Left ventricle myocardium inferior (tissue), 1 donor: ENCODE data around the gene FRZB. TPM values are rescaled to one million over a fixed set of nuclear protein-coding genes. Genes with fewer than 3 reads are reported as not detected.

Source experiments
- DNase-seq: peaks from one replicate; pipeline ENCODE4 v3.0.0-alpha.2; 2020
- H3K27ac ChIP-seq: fragments of 200-600 bp; replicated peaks from 2 replicates; pipeline ENCODE4 v1.8.0; 2021
- H3K27me3 ChIP-seq: fragments of 200-600 bp; 2 replicates; pipeline ENCODE4 v1.8.0; 2021; ENCODE audit warnings: low read depth
- H3K36me3 ChIP-seq: fragments of 200-600 bp; 2 replicates; pipeline ENCODE4 v1.8.0; 2021
- H3K4me1 ChIP-seq: fragments of 200-600 bp; 2 replicates; pipeline ENCODE4 v1.8.0; 2021
- H3K4me3 ChIP-seq: fragments of 200-600 bp; 2 replicates; pipeline ENCODE4 v1.8.0; 2021; ENCODE audit warnings: mild to moderate bottlenecking, moderate library complexity
- H3K9me3 ChIP-seq: fragments of 200-600 bp; replicated peaks from 2 replicates; pipeline ENCODE4 v1.8.0; 2021
- intact Hi-C: fragments of 100-400 bp; cut with micrococcal nuclease; formaldehyde crosslinking; loops from one replicate; pipeline ENCODE4 v1.11.0; 2022
- long read RNA-seq: library from polyadenylated mRNA; unstranded; transcript quantifications from one replicate; pipeline ENCODE4 v2.0.0, GENCODE V29; 2021
- total RNA-seq: library from RNA; stranded (reverse); fragmentation: NEBNext Ultra II Directional; extraction: Animal tissue kit (Norgen Biotek cat#: 25700); gene quantifications from one replicate; pipeline ENCODE4 v1.2.1, GENCODE V29; 2021
- TF ChIP-seq, protein P1 (sequence below): fragments of 200-600 bp; IDR thresholded peaks from 2 replicates; pipeline ENCODE4 v1.8.0; 2021; ENCODE audit warnings: antibody characterized with exemption, mild to moderate bottlenecking, borderline replicate concordance
- donor health status: DM: no; HTN: yes; CAD: no; lungs with severe emphysema.

Gene FRZB, protein sequence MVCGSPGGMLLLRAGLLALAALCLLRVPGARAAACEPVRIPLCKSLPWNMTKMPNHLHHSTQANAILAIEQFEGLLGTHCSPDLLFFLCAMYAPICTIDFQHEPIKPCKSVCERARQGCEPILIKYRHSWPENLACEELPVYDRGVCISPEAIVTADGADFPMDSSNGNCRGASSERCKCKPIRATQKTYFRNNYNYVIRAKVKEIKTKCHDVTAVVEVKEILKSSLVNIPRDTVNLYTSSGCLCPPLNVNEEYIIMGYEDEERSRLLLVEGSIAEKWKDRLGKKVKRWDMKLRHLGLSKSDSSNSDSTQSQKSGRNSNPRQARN
- total RNA-seq = 2.2 TPM
- long read RNA-seq, transcript FRZB-201 (6 exons, 3,162 nt) = major isoform, 12 of 13 reads
- long read RNA-seq, partial matches to known transcripts = 1 of 13 reads
- long read RNA-seq, other reads (novel, unspliced or antisense) = 0 of 13 reads

DNA sequence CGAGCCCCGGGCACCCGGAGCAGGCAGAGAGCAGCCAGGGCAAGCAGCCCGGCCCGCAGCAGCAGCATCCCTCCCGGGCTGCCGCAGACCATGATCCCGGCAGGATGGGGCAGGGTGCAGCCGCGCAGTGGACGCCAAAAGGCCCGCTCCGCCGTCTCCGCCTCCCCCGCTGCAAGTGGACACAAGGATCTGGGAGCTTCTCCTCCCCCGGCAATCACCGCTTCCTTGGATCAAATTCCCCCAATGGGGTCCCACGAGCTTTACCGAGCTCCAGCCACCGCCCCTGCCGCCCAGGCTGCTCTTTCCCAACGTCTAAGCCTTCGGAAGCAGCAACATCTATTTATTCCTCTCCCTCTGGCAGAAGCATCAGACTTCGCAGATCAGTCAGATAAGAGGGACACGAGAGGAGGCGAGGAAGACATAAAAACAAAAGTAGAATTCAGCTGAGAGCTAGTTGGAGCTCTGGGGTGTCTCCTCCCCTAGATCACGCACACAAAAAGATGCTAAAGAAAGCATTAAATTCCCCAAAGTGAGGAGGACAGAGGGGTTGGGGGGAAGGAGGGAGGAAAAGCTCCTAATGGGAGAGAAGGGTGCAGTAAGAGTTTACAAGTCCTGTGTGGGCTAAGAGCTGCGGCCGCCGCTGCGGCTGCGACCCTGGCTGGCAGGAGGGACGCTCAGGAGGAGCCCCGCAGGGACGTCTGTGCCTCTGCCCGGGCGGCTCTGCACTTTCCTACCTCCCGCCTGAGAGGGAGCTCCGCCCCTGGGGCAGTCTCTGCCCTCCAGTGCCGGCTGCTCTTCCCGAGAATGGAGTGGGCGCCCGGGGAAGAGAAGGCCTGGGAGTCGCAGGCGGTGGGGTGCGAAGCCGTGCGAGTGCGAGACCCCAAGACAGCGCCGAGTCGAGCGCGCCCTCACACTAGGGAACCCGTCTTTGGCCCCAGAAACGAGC, at the start of gene FRZB:
FRZB (minus strand) TSS at position 177 of the 946 bp plus-strand sequence; CDS start at position 92, 85 bp downstream.
- Histone ChIP-seq H3K4me1 (peaks cover 23% of the 10 kb centered on the region), H3K36me3 (no peaks in the 10 kb centered on the region), H3K4me3 (peak within 1 kb of the TSS; percentile 65), H3K27ac (peak within 1 kb of the TSS; percentile 68), H3K9me3 (no peaks in the 10 kb centered on the region), H3K27me3 (peaks cover 11% of the 10 kb centered on the region)
- peak; percentile 73 for DNase-seq
- intact Hi-C loops = no loop called here
- TF ChIP-seq, protein P1, sequence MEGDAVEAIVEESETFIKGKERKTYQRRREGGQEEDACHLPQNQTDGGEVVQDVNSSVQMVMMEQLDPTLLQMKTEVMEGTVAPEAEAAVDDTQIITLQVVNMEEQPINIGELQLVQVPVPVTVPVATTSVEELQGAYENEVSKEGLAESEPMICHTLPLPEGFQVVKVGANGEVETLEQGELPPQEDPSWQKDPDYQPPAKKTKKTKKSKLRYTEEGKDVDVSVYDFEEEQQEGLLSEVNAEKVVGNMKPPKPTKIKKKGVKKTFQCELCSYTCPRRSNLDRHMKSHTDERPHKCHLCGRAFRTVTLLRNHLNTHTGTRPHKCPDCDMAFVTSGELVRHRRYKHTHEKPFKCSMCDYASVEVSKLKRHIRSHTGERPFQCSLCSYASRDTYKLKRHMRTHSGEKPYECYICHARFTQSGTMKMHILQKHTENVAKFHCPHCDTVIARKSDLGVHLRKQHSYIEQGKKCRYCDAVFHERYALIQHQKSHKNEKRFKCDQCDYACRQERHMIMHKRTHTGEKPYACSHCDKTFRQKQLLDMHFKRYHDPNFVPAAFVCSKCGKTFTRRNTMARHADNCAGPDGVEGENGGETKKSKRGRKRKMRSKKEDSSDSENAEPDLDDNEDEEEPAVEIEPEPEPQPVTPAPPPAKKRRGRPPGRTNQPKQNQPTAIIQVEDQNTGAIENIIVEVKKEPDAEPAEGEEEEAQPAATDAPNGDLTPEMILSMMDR = no peak

DNA sequence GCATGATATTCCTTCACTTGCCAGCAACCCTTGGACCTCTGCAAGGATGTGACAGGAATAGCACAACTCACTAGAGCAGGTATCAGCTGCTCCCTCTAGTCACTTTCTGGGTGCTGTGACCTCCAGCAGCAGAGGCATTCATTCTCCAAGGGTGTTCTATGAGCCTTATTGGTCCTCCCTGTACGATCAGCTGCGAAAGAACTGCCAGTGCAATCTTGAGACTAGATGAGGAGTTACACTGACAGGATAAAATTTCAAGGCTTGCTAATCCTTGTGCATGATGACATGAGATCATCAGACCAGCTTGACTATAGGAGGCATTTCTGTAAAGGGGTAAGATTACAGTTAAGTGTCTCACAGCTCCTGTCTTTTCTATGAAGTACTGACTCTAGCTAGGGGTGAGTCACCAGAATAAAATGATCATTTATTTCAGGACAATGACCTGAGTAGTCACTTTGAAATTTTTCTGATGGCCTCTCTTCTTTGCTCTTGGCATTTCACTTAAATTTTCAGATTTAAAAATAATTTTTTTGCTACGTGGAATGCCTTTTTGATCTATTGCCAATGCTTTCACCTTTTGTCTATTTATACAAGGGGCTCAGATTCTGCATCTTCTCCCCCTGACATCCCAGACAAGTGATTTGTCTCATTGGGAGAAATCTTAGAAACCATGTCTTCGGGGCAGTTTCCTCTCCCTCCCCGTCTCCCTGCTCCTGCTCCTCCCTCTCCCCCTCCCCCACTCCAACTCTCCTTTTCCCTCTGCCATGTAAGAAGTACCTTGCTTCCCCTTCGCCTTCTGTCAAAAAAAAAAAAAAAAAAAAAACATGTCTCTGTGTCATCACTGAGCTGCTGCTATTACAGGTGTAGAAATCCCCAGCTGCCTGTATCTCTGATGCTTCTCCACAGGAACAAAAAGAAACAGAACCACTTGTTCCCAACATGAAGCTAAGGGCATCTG, 49.2 kb upstream of the FRZB start:
- Histone ChIP-seq H3K36me3 (peaks cover 33% of the 10 kb centered on the region), H3K27me3 (no peaks in the 10 kb centered on the region), H3K27ac (peak overlapping the region; percentile 30), H3K9me3 (no peaks in the 10 kb centered on the region), H3K4me1 (peaks cover 10% of the 10 kb centered on the region), H3K4me3 (no peak overlapping the region)
- TF ChIP-seq, protein P1 = no peak
- DNase-seq = no peak
- intact Hi-C loops = no loop called here

DNA sequence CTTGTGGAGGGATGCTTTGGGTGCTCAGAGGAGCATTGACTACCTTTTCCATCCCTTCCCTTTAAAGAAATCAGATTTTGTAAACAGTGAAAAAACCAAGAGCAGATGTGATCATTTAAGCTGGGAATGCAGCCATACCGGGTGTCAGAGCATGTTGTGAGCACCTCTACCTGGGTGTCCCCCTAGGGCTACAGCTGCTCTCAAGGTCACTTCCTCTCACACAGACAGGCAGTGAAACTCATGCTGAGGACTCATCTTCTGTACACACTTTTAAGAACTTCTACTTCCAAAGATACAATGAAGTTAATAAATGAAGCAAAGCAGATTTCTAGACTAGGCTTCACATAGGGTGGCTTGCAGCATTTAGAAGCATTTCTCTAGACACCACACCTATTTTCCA, 48.4 kb upstream of the FRZB start:
- no peak for DNase-seq
- Histone ChIP-seq H3K4me3 (no peak overlapping the region), H3K4me1 (peaks cover 10% of the 10 kb centered on the region), H3K36me3 (peaks cover 40% of the 10 kb centered on the region), H3K27ac (peak overlapping the region; percentile 30), H3K9me3 (no peaks in the 10 kb centered on the region), H3K27me3 (no peaks in the 10 kb centered on the region)
- TF ChIP-seq, protein P1 = no peak
- intact Hi-C loops = no loop called here

DNA sequence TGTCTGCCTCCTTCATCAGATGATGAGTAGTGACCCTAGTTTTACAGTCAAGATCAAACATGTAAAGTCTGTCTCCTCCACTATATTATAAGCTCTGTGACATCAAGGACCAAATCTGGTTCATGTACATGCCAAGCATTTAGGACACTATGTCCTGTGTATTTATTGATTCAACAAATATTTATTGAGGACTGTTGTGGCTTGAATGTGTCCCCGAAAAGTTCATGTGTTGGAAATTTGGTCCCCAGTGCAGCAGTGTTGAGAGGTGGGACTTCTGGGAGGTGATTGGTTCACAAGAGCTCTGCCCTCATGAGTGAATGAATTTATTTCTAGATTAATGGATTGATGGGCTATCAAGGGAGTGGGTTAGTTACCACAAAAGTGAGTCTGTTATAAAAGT, 46.6 kb upstream of the FRZB start:
- no peak overlapping the region for H3K4me3 ChIP-seq
- no peaks in the 10 kb centered on the region for H3K27me3 ChIP-seq
- no peak overlapping the region for H3K27ac ChIP-seq
- H3K4me1 ChIP-seq = peaks cover 10% of the 10 kb centered on the region
- DNase-seq = no peak
- no peaks in the 10 kb centered on the region for H3K9me3 ChIP-seq
- intact Hi-C loops = no loop called here
- TF ChIP-seq, protein P1 = no peak
- peaks cover 45% of the 10 kb centered on the region for H3K36me3 ChIP-seq
